H9 (cell line): ENCODE measurements around the gene SLC1A4. TPM values are rescaled to one million over a fixed set of nuclear protein-coding genes. Genes with fewer than 3 reads are reported as not detected.

Experiments
- DNase-seq: peaks from one replicate; pipeline ENCODE4 v3.0.0-alpha.2; 2017
- H2AFZ ChIP-seq: one replicate; pipeline ENCODE4 v1.6.1; 2013; ENCODE audit warnings: mild to moderate bottlenecking, low read length, control low read depth, moderate library complexity
- H2AK5ac ChIP-seq: 2 replicates; pipeline ENCODE4 v1.6.1; 2013; ENCODE audit warnings: low read length, control low read depth, mixed read lengths; ENCODE audit not compliant: insufficient read length
- H2BK120ac ChIP-seq: one replicate; pipeline ENCODE4 v1.6.1; 2013; ENCODE audit warnings: low read depth, mild to moderate bottlenecking, low read length, control low read depth, inconsistent platforms; ENCODE audit not compliant: poor library complexity, severe bottlenecking
- H2BK12ac ChIP-seq: 2 replicates; pipeline ENCODE4 v1.6.1; 2013; ENCODE audit warnings: low read length, control low read depth, mixed read lengths, low read depth; ENCODE audit not compliant: insufficient read length
- H2BK15ac ChIP-seq: 2 replicates; pipeline ENCODE4 v1.6.1; 2013; ENCODE audit warnings: low read depth, low read length, control low read depth
- H2BK20ac ChIP-seq: one replicate; pipeline ENCODE4 v1.6.1; 2013; ENCODE audit warnings: low read depth, mild to moderate bottlenecking, low read length, control low read depth, inconsistent platforms; ENCODE audit not compliant: poor library complexity, severe bottlenecking
- H2BK5ac ChIP-seq: 2 replicates; pipeline ENCODE4 v1.6.1; 2013; ENCODE audit warnings: low read length, control low read depth, mixed read lengths; ENCODE audit not compliant: insufficient read length
- H3K14ac ChIP-seq: 2 replicates; pipeline ENCODE4 v1.6.1; 2013; ENCODE audit warnings: low read length, control low read depth; ENCODE audit not compliant: insufficient read depth
- H3K18ac ChIP-seq: 2 replicates; pipeline ENCODE4 v1.6.1; 2013; ENCODE audit warnings: low read depth, mild to moderate bottlenecking, mixed read lengths, low read length, control low read depth; ENCODE audit not compliant: insufficient read length
- H3K23ac ChIP-seq: 2 replicates; pipeline ENCODE4 v1.6.1; 2013; ENCODE audit warnings: low read length, control low read depth, mixed read lengths, low read depth; ENCODE audit not compliant: insufficient read length
- H3K23me2 ChIP-seq: 2 replicates; pipeline ENCODE4 v1.6.1; 2013; ENCODE audit warnings: low read depth, mild to moderate bottlenecking, mixed read lengths, low read length, control low read depth; ENCODE audit not compliant: insufficient read length, poor library complexity, severe bottlenecking
- H3K27ac ChIP-seq: 2 replicates; pipeline ENCODE4 v1.5.1; 2013; ENCODE audit warnings: low read length, control low read depth, mixed read lengths, low read depth; ENCODE audit not compliant: insufficient read length
- H3K27me3 ChIP-seq: 2 replicates; pipeline ENCODE4 v1.6.1; 2013; ENCODE audit warnings: low read length, control low read depth, inconsistent platforms; ENCODE audit not compliant: insufficient read depth
- H3K4ac ChIP-seq: 2 replicates; pipeline ENCODE4 v1.6.1; 2013; ENCODE audit warnings: low read depth, mild to moderate bottlenecking, control low read depth, inconsistent platforms, low read length, moderate library complexity
- H3K4me1 ChIP-seq: 2 replicates; pipeline ENCODE4 v1.6.1; 2013; ENCODE audit warnings: low read length, control low read depth, inconsistent platforms; ENCODE audit not compliant: insufficient read depth
- H3K4me2 ChIP-seq: 2 replicates; pipeline ENCODE4 v1.6.1; 2013; ENCODE audit warnings: low read length, control low read depth, mixed read lengths; ENCODE audit not compliant: insufficient read length, insufficient read depth
- H3K56ac ChIP-seq: 2 replicates; pipeline ENCODE4 v1.6.1; 2013; ENCODE audit warnings: low read depth, mild to moderate bottlenecking, mixed read lengths, low read length, control low read depth; ENCODE audit not compliant: insufficient read length
- H3K79me1 ChIP-seq: 2 replicates; pipeline ENCODE4 v1.6.1; 2013; ENCODE audit warnings: low read depth, mild to moderate bottlenecking, moderate library complexity, low read length, control low read depth, inconsistent platforms; ENCODE audit not compliant: insufficient read depth, poor library complexity, severe bottlenecking
- H3K79me2 ChIP-seq: 2 replicates; pipeline ENCODE4 v1.6.1; 2013; ENCODE audit warnings: low read length, control low read depth, inconsistent platforms; ENCODE audit not compliant: insufficient read depth
- H3K9ac ChIP-seq: 2 replicates; pipeline ENCODE4 v1.6.1; 2013; ENCODE audit warnings: low read length, control low read depth, mixed read lengths; ENCODE audit not compliant: insufficient read length; ENCODE audit errors: extremely low read depth
- H3K9me3 ChIP-seq: one replicate; pipeline ENCODE4 v1.6.1; 2013; ENCODE audit warnings: low read depth, low read length, inconsistent platforms; ENCODE audit not compliant: control insufficient read depth
- H3T11ph ChIP-seq: one replicate; pipeline ENCODE4 v1.6.1; 2013; ENCODE audit warnings: mild to moderate bottlenecking, low read length, control low read depth, inconsistent platforms
- H4K20me1 ChIP-seq: one replicate; pipeline ENCODE4 v1.6.1; 2013; ENCODE audit not compliant: control insufficient read depth, insufficient read length, insufficient read depth
- H4K5ac ChIP-seq: 2 replicates; pipeline ENCODE4 v1.6.1; 2013; ENCODE audit warnings: low read depth, mild to moderate bottlenecking, mixed read lengths, low read length, control low read depth; ENCODE audit not compliant: insufficient read length
- H4K8ac ChIP-seq: replicated peaks from 2 replicates; pipeline ENCODE4 v1.6.1; 2013; ENCODE audit warnings: low read length, control low read depth, mixed read lengths, low read depth; ENCODE audit not compliant: insufficient read length
- H4K91ac ChIP-seq: 2 replicates; pipeline ENCODE4 v1.6.1; 2013; ENCODE audit warnings: low read depth, mild to moderate bottlenecking, moderate library complexity, mixed read lengths, low read length, control low read depth; ENCODE audit not compliant: insufficient read length
- H3K27ac Mint-ChIP-seq, 3 experiments: 2 replicates in 2 of 3; 3 replicates in 1 of 3; pipeline ENCODE4 v1.8.0; 2020 to 2021; ENCODE audit warnings: mixed read lengths in 3 of 3, mild to moderate bottlenecking in 1 of 3, moderate library complexity in 1 of 3
- H3K27me3 Mint-ChIP-seq: 2 replicates; pipeline ENCODE4 v1.8.0; 2021; ENCODE audit warnings: low read depth, mild to moderate bottlenecking, moderate library complexity, mixed read lengths
- H3K36me3 Mint-ChIP-seq, 3 experiments: 2 replicates in 2 of 3; 3 replicates in 1 of 3; pipeline ENCODE4 v1.8.0; 2020 to 2021; ENCODE audit warnings: low read depth in 3 of 3, mixed read lengths in 3 of 3; ENCODE audit not compliant: insufficient read depth in 1 of 3
- H3K4me1 Mint-ChIP-seq, 2 experiments: 2 replicates each; pipeline ENCODE4 v1.8.0; 2020; ENCODE audit warnings: mixed read lengths in 2 of 2
- H3K4me3 Mint-ChIP-seq, 2 experiments: 2 replicates in 1 of 2; 3 replicates in 1 of 2; pipeline ENCODE4 v1.8.0; 2020 to 2021; ENCODE audit warnings: mild to moderate bottlenecking in 2 of 2, mixed read lengths in 2 of 2, moderate library complexity in 1 of 2
- H3K9me3 Mint-ChIP-seq, 2 experiments: 2 replicates in 1 of 2; 3 replicates in 1 of 2; pipeline ENCODE4 v1.8.0; 2020; ENCODE audit warnings: mild to moderate bottlenecking in 2 of 2, mixed read lengths in 2 of 2, moderate library complexity in 1 of 2
- WGBS: extraction: QIAGEN DNeasy Blood & Tissue Kit; methylation state at CpG from one replicate; pipeline ENCODE4 v1.1.7; 2013; ENCODE audit warnings: missing lambda C conversion rate, low lambda C conversion rate, mixed read lengths; ENCODE audit not compliant: insufficient read length; ENCODE audit errors: extremely low coverage; 5-methylcytosine and 5-hydroxymethylcytosine counted together
- total RNA-seq: library from RNA; stranded (reverse); gene quantifications from 2 replicates; pipeline ENCODE4 v1.2.1, GENCODE V29; 2021
- TF ChIP-seq, protein P1 (sequence below): fragments of 200-600 bp; sonication (generic); conservative IDR thresholded peaks from 3 replicates; pipeline ENCODE4 v1.8.0; 2021; ENCODE audit warnings: antibody characterized with exemption, mild to moderate bottlenecking

SLC1A4 gene
- total RNA-seq, 1 experiment from 2014 or later = 1.9 TPM

DNA sequence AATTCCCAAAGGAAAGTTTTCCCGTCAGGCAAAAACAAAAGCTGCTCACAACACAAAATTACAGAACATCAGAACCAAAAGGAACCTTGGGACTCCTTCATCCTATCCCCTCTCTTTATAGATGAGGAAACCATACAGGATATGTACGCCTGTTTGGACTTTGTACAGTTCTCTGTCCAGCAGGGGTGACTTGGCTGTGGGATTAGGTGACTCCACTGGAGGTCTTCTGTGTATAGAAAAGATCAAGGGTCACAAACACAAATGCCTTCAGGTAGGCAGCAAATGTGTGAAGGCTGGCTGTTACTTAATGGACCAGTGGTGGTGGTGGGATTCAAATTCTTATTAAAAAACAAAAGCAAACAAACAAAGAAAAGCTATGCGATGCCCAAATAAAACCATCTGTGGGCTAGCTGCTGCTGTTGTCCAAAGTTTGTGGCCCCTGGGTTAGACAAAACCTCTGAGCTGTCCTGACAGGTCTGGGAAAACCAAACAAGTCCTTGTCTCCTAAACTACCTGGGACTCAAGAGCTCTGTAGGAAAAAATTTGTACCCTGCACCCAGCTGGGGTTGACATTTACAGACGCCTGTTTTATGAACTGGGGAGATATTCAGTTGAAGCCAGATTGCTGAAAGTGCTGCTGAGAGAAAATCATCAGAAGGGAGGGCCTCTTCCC lies 65.7 kb downstream of the SLC1A4 start:
- H3K18ac ChIP-seq = no peak overlapping the region
- TF ChIP-seq, protein P1, sequence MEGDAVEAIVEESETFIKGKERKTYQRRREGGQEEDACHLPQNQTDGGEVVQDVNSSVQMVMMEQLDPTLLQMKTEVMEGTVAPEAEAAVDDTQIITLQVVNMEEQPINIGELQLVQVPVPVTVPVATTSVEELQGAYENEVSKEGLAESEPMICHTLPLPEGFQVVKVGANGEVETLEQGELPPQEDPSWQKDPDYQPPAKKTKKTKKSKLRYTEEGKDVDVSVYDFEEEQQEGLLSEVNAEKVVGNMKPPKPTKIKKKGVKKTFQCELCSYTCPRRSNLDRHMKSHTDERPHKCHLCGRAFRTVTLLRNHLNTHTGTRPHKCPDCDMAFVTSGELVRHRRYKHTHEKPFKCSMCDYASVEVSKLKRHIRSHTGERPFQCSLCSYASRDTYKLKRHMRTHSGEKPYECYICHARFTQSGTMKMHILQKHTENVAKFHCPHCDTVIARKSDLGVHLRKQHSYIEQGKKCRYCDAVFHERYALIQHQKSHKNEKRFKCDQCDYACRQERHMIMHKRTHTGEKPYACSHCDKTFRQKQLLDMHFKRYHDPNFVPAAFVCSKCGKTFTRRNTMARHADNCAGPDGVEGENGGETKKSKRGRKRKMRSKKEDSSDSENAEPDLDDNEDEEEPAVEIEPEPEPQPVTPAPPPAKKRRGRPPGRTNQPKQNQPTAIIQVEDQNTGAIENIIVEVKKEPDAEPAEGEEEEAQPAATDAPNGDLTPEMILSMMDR = no peak
- no peak overlapping the region for H3T11ph ChIP-seq
- no peak overlapping the region for H2BK12ac ChIP-seq
- peaks cover 6% of the 10 kb centered on the region; the same call in 1 of the 2 replicates for H3K79me2 ChIP-seq
- Mint-ChIP-seq H3K4me3 (peak overlapping the region; percentile 91 to 92), H3K27me3 (peaks cover 8% of the 10 kb centered on the region; the same call in 1 of the 2 replicates), H3K4me1 (peaks cover 14 to 38% of the 10 kb centered on the region in 2 experiments), H3K27ac (no peak overlapping the region), H3K36me3 (peaks cover 11 to 13% (median 11%) of the 10 kb centered on the region in 3 experiments), H3K9me3 (peaks cover 0 to 4% of the 10 kb centered on the region in 2 experiments; a peak in 2 of 5 replicates)
- H3K4me2 ChIP-seq = peak overlapping the region; percentile 74
- no peak overlapping the region for H2AFZ ChIP-seq
- WGBS = no CpG with 5 or more reads among the region's 4 CpGs
- no peak for DNase-seq
- no peak overlapping the region for H3K27ac ChIP-seq
- H3K4me1 ChIP-seq = no peaks in the 10 kb centered on the region
- no peak overlapping the region for H3K56ac ChIP-seq
- no peak overlapping the region for H2BK120ac ChIP-seq
- no peak overlapping the region for H3K9ac ChIP-seq
- no peak overlapping the region for H4K5ac ChIP-seq
- no peak overlapping the region for H2BK20ac ChIP-seq
- H2BK15ac ChIP-seq = no peak overlapping the region
- H3K27me3 ChIP-seq = no peaks in the 10 kb centered on the region
- H4K91ac ChIP-seq = no peak overlapping the region
- H3K4ac ChIP-seq = no peak overlapping the region
- H3K23ac ChIP-seq = no peak overlapping the region
- no peak overlapping the region for H2BK5ac ChIP-seq
- H3K79me1 ChIP-seq = peaks cover 3% of the 10 kb centered on the region
- no peaks in the 10 kb centered on the region for H3K9me3 ChIP-seq
- peaks cover 6% of the 10 kb centered on the region for H3K23me2 ChIP-seq
- no peak overlapping the region for H3K14ac ChIP-seq
- no peaks in the 10 kb centered on the region for H4K20me1 ChIP-seq
- H2AK5ac ChIP-seq = no peak overlapping the region
- no peak overlapping the region for H4K8ac ChIP-seq
